NCI-H1105 treated with DMSO at 0.1 percent for 48 hours (cell line): ENCODE results near the gene SMIM15.

Experiments
- DNase-seq: peaks from one replicate; lab custom pipeline; 2025; lab: John Stamatoyannopoulos, UW

SMIM15 gene

DNA sequence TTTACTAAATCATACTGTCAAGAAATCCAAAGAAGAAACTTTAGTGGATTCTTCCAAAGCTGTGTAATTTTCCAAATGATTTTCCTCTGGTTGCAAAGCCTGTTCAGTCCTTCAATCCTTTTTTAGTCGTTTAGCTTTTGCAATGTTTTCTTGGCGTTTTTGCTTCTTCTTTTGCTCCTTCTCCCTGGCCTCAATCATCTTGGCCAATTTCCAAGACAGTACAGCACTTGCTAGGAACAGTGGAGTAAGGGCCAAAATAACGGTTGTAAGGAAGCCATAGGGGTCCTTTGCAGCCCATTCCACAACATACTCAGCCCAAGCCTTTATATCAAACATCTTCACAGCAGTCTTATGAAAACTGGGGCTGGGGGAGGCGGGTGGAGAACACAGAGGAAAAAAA is 2.4 kb downstream of the SMIM15 start:
- DNase-seq: no peak

- DNase-seq: no peak
These were observed 3.2 kb downstream of the SMIM15 start for GRCh38 chr5:61159070-61159469.

GRCh38 chr5:61151893-61152292 is 10.4 kb downstream of the SMIM15 start:
- no peak for DNase-seq

DNA sequence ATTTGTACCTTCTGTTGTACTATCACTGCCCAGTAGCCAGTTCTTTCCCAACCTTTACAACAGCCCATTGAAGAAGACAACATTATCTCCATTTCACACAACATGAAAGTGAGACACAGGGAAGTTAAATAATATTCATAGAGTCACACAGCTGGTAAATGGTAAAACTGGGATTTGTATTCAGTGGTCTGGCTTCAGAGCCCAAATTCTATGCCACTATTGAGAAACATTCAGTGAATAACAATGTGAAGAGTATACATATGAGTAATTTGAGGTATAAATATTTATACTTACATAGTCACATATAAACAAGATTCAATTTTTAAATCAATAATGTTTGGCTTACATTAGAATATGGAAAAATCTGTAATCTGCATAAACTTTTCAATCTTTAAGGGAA is 13.8 kb downstream of the SMIM15 start:
- no peak for DNase-seq

- DNase-seq: no peak
These were observed 19.5 kb downstream of the SMIM15 start for GRCh38 chr5:61142811-61143210.

DNA sequence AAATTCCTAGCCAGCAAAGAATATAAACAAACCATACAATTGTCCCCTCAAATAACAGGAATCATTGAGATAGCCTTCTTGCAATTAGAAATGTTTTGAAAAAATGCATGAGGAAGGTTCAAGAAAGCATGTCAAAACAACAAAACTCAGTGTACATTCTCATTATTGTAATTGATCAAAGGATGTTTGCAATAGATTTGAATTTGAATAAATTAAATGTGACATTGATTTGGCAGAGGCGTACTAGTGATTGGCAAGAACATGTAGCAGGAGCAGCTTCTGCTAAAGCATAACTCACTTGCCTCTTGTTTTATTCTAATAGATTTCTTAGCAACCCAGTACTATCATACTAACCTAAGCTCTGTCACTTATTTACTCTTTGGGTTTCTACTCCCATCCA is 19.9 kb downstream of the SMIM15 start:
- DNase-seq: no peak

GRCh38 chr5:61141801-61142200 is 20.5 kb downstream of the SMIM15 start:
- no peak for DNase-seq

DNA sequence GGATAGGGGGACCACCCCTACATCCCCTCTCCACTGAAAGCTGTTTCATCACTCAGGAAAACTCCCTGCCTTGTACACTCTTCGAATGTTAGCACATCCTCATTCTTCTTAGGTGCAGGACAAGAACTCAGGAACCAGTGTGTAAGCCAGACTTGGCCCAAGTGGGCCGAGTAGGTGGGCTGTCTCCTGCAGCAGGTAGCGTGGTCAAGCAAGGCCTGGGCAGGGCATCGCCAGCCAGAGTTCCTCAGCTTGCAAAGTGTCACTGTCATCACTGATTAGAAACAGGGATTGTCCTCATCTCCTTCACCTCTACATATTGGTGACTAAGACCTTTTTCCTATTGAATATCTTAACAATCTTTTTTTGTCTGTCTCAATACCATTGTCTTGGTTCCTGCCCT is 22.3 kb downstream of the SMIM15 start:
- no peak for DNase-seq

- no peak for DNase-seq
These were observed 23.0 kb downstream of the SMIM15 start for GRCh38 chr5:61139094-61139873.

GRCh38 chr5:61137835-61138234 is 24.4 kb downstream of the SMIM15 start:
- DNase-seq: no peak

- DNase-seq: no peak
These were observed 29.7 kb downstream of the SMIM15 start for GRCh38 chr5:61132559-61132958.

DNA sequence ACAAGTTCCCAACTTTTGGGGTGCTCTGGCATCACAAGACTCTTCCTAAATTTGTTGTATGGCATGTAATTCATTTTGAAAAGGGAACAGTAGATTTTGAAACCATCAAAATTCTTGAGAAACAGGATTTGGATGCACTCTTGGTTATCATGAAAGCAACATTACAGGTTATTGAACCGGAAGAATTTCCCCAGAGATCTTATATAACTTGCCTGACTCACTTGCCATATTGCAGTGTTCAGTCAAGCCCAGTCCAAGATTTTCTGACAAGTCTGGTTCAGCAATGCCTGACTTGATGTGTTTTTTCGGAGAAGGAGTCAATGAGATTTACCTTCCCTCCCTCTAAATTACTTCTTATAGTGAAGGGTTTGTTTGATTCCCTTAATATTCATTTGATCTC is 32.0 kb downstream of the SMIM15 start:
- no peak for DNase-seq

GRCh38 chr5:61123145-61123544 is 39.1 kb downstream of the SMIM15 start:
- DNase-seq: no peak

GRCh38 chr5:61120534-61120933 is 41.7 kb downstream of the SMIM15 start:
- DNase-seq: no peak

DNA sequence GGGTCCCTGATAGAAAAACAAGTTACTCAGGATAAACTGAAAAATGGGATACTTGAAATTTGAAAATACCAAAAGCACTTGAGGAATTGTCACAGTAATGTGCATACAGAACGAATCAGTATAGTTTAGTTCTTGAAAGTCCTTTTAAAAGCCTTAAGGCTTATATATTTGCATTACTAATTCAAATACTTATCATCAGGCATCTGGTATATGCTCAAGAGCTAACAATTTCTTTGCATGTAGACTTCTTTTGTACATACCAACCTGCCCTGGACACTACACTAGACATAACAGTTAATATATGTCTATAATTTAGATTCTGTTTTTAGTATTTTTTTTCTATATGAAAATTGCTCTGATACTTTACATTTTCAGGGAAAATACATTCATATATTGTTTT is 43.2 kb downstream of the SMIM15 start:
- no peak for DNase-seq

- DNase-seq: no peak
These were observed 46.3 kb downstream of the SMIM15 start for GRCh38 chr5:61115968-61116367.

DNA sequence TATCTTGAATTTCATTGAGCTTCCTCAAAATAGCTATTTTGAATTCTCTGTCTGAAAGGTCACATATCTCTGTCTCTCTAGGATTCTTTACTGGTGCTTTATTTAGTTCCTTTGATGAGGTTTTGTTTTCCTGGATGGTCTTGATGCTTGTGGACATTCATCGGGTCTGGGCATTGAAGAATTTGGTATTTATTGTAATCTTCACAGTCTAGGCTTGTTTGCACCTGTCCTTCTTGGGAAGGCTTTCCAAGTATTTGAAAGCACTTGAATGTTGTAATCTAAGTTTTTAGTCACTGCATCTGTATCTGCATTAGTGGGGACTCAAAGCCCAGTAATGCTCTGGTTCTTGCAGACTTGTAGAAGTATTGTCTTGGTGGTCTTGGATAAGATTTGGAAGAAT is 47.8 kb downstream of the SMIM15 start:
- DNase-seq: no peak
